Nephron progenitor cell (in vitro differentiated cells): ENCODE results near the gene VOPP1.

ENCODE experiments used
- DNase-seq: peaks from one replicate; pipeline ENCODE4 v3.0.0; 2021
- H3K27ac Mint-ChIP-seq: 2 replicates; pipeline ENCODE4 v1.8.0; 2021; ENCODE audit warnings: mild to moderate bottlenecking, moderate library complexity, mixed read lengths
- H3K27me3 Mint-ChIP-seq: 2 replicates; pipeline ENCODE4 v1.8.0; 2021; ENCODE audit warnings: mild to moderate bottlenecking, low read depth, mixed read lengths; ENCODE audit not compliant: poor library complexity
- H3K36me3 Mint-ChIP-seq: 2 replicates; pipeline ENCODE4 v1.8.0; 2021; ENCODE audit warnings: low read depth, mixed read lengths
- H3K4me1 Mint-ChIP-seq: 2 replicates; pipeline ENCODE4 v1.8.0; 2021; ENCODE audit warnings: mixed read lengths
- H3K4me3 Mint-ChIP-seq: 2 replicates; pipeline ENCODE4 v1.8.0; 2021; ENCODE audit warnings: mild to moderate bottlenecking, moderate library complexity, mixed read lengths
- H3K9me3 Mint-ChIP-seq: 2 replicates; pipeline ENCODE4 v1.8.0; 2021; ENCODE audit warnings: mild to moderate bottlenecking, moderate library complexity, mixed read lengths
- TF ChIP-seq, protein P1 (sequence below): fragments of 200-600 bp; sonication (generic); IDR thresholded peaks from 2 replicates; pipeline ENCODE4 v1.5.0; 2021; ENCODE audit warnings: antibody characterized with exemption

Gene VOPP1

GRCh38 chr7:55470261-55470660, 102.0 kb downstream of the VOPP1 start:
- Mint-ChIP-seq H3K27me3 (peaks cover 2% of the 10 kb centered on the region), H3K9me3 (peaks cover 26% of the 10 kb centered on the region), H3K36me3 (peaks cover 42% of the 10 kb centered on the region), H3K4me1 (no peaks in the 10 kb centered on the region), H3K4me3 (no peak overlapping the region), H3K27ac (peak overlapping the region; percentile 50)
- no peak for DNase-seq
- TF ChIP-seq, protein P1, sequence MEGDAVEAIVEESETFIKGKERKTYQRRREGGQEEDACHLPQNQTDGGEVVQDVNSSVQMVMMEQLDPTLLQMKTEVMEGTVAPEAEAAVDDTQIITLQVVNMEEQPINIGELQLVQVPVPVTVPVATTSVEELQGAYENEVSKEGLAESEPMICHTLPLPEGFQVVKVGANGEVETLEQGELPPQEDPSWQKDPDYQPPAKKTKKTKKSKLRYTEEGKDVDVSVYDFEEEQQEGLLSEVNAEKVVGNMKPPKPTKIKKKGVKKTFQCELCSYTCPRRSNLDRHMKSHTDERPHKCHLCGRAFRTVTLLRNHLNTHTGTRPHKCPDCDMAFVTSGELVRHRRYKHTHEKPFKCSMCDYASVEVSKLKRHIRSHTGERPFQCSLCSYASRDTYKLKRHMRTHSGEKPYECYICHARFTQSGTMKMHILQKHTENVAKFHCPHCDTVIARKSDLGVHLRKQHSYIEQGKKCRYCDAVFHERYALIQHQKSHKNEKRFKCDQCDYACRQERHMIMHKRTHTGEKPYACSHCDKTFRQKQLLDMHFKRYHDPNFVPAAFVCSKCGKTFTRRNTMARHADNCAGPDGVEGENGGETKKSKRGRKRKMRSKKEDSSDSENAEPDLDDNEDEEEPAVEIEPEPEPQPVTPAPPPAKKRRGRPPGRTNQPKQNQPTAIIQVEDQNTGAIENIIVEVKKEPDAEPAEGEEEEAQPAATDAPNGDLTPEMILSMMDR: no peak

GRCh38 chr7:55469721-55470120, 102.6 kb downstream of the VOPP1 start:
- H3K27ac Mint-ChIP-seq: no peak overlapping the region
- no peak overlapping the region for H3K4me3 Mint-ChIP-seq
- DNase-seq: no peak
- no peaks in the 10 kb centered on the region for H3K4me1 Mint-ChIP-seq
- peaks cover 2% of the 10 kb centered on the region for H3K27me3 Mint-ChIP-seq
- H3K9me3 Mint-ChIP-seq: peaks cover 31% of the 10 kb centered on the region
- TF ChIP-seq, protein P1: no peak
- peaks cover 47% of the 10 kb centered on the region for H3K36me3 Mint-ChIP-seq

GRCh38 chr7:55469271-55469681, 103.0 kb downstream of the VOPP1 start:
- TF ChIP-seq, protein P1: no peak
- Mint-ChIP-seq H3K27ac (no peak overlapping the region), H3K4me1 (no peaks in the 10 kb centered on the region)

DNA sequence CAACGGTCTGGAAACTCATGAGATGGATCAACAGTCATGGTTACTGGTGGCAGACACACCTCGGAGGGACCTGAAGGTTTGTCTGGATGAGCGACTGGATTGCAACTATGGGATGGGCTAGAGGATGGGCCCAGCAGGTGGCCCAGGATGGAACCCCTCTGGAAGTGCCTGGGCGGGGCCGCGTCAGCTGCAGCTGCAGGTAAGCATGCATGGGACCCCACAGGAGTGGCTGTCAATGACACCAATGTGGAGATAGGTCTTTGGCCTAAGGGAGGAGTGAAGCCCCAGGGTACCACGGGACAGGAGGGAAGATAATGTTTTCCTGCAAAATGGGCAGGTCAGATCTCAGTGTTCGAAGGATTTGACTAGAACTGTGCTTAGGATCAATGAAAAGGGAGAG, 103.8 kb downstream of the VOPP1 start:
- Mint-ChIP-seq H3K36me3 (peaks cover 60% of the 10 kb centered on the region), H3K4me3 (no peak overlapping the region), H3K4me1 (no peaks in the 10 kb centered on the region), H3K27ac (no peak overlapping the region), H3K9me3 (peaks cover 41% of the 10 kb centered on the region), H3K27me3 (peaks cover 3% of the 10 kb centered on the region)
- TF ChIP-seq, protein P1: no peak
- no peak for DNase-seq

More at GRCh38 chr7:55469271-55469681, 103.0 kb downstream of the VOPP1 start:
- H3K27me3 Mint-ChIP-seq: peaks cover 2% of the 10 kb centered on the region
- H3K36me3 Mint-ChIP-seq: peaks cover 52% of the 10 kb centered on the region
- no peak for DNase-seq
- peaks cover 35% of the 10 kb centered on the region for H3K9me3 Mint-ChIP-seq
- H3K4me3 Mint-ChIP-seq: no peak overlapping the region

DNA sequence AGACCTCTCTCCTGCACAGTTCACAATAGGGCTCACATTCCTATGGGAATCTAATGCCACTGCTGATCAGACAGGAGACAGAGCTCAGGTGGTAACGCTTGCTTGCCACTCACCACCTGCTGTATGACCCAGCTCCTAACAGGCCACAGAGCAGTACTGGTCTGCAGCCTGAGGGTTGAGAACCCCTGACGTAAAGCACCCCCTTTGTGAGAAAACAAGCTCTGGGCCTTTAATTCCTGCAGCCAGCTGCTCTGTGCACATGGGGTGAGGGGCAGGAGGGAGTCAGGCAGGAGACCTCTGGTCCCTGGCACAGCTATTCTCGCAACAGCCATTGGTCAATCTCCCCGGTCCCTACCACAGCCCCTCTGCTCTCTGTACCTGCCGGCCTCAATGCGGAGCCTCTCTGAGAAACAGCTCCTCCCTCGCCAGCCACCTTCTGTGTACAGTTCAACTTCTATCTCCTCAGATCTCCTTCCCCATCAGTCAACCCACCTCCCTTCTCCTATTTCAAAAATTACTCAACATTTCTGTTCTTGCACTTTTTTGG, 105.2 kb downstream of the VOPP1 start:
- TF ChIP-seq, protein P1: no peak
- H3K27me3 Mint-ChIP-seq: peaks cover 6% of the 10 kb centered on the region
- no peak for DNase-seq
- peaks cover 55% of the 10 kb centered on the region for H3K9me3 Mint-ChIP-seq
- H3K4me1 Mint-ChIP-seq: no peaks in the 10 kb centered on the region
- H3K36me3 Mint-ChIP-seq: peaks cover 73% of the 10 kb centered on the region
- no peak overlapping the region for H3K27ac Mint-ChIP-seq
- H3K4me3 Mint-ChIP-seq: no peak overlapping the region

- Mint-ChIP-seq H3K4me3 (no peak overlapping the region), H3K36me3 (peaks cover 84% of the 10 kb centered on the region), H3K27me3 (peaks cover 6% of the 10 kb centered on the region), H3K27ac (no peak overlapping the region), H3K9me3 (peaks cover 68% of the 10 kb centered on the region), H3K4me1 (no peaks in the 10 kb centered on the region)
- DNase-seq: no peak
- TF ChIP-seq, protein P1: no peak
Measured at GRCh38 chr7:55465691-55466090, 106.6 kb downstream of the VOPP1 start.
